ENCODE measurements around the gene PRPF38A.

PRPF38A gene

GRCh38 chr1:52454779-52455178 lies 50.4 kb downstream of the PRPF38A start:
- no peak for TF ChIP-seq CTCF (IDR thresholded peaks at IDR 0.05; ENCODE audit: insufficient read depth, low read depth, low read length, missing control alignments)
- H3K4me3 ChIP-seq (ENCODE audit: low read length): no peak overlapping the region
- DNase-seq (ENCODE audit: low read depth): no peak

DNA sequence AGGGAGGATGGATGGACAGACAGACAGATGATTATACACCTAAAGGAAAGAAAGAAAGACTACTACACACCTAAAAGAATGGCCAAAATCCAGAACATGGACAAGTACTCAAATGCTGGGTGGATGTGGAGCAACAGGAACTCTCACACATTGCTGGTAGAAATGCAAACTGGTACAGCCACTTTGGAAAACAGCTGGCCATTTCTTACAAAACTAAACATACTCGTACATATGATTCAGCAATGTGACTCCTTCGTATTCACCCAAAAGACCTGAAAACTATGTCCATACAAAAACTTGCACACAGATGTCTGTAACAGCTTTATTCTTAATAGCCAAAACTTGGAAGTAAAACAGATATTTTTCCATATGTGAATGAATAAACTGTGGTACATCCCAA lies 51.3 kb downstream of the PRPF38A start:
- TF ChIP-seq CTCF (IDR thresholded peaks at IDR 0.05; ENCODE audit: insufficient read depth, low read depth, low read length, missing control alignments): no peak
- no peak overlapping the region for H3K4me3 ChIP-seq (ENCODE audit: low read length)
- DNase-seq (ENCODE audit: low read depth): peak; percentile 68

DNA sequence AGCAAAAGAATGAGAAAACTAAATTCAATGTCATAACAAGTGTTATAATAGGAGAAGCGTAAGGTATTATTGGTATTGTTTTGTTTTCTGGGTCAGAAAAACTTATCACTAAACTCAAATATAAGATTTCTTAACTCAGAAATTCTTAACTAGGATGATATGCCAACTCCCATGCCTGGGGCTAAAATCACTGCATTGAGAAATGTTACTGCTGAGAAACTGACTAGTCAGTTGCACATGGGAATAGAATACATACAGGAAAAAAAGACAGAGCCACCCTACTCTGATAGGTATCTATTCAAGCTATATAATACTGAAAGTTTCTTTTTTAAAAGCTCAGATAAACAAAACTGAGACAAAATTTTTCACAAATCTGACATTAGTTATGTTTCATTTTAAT lies 56.3 kb downstream of the PRPF38A start:
- peak; percentile 87 for DNase-seq (ENCODE audit: low read depth)
- no peak for TF ChIP-seq CTCF (IDR thresholded peaks at IDR 0.05; ENCODE audit: insufficient read depth, low read depth, low read length, missing control alignments)
- H3K4me3 ChIP-seq (ENCODE audit: low read length): no peak overlapping the region

- DNase-seq (ENCODE audit: low read depth): no peak
- no peak overlapping the region for H3K4me3 ChIP-seq (ENCODE audit: low read length)
- no peak for TF ChIP-seq CTCF (IDR thresholded peaks at IDR 0.05; ENCODE audit: insufficient read depth, low read depth, low read length, missing control alignments)
Measured at GRCh38 chr1:52461821-52462220, 57.4 kb downstream of the PRPF38A start.

- DNase-seq (ENCODE audit: low read depth): no peak
- TF ChIP-seq CTCF (IDR thresholded peaks at IDR 0.05; ENCODE audit: insufficient read depth, low read depth, low read length, missing control alignments): no peak
- H3K4me3 ChIP-seq (ENCODE audit: low read length): no peak overlapping the region
Measured at GRCh38 chr1:52463891-52464290, 59.5 kb downstream of the PRPF38A start.

- TF ChIP-seq CTCF (IDR thresholded peaks at IDR 0.05; ENCODE audit: insufficient read depth, low read depth, low read length, missing control alignments): no peak
- no peak for DNase-seq (ENCODE audit: low read depth)
- H3K4me3 ChIP-seq (ENCODE audit: low read length): no peak overlapping the region
Measured at GRCh38 chr1:52469108-52469507, 64.7 kb downstream of the PRPF38A start.

Data from epithelial cell of esophagus (primary cell).